Right lobe of liver (tissue), 4 donors: Measurements from ENCODE around the gene NTM.

ENCODE experiments used
- POLR2A ChIP-seq: fragments of 450-650 bp; IDR thresholded peaks from one replicate; pipeline ENCODE4 v1.6.1; 2017; ENCODE audit warnings: antibody characterized with exemption, mild to moderate bottlenecking
- TF ChIP-seq, protein P1 (sequence below), 4 donors: fragments of 200-600 bp in 3 of 4; fragments of 450-650 bp in 1 of 4; IDR thresholded peaks; one replicate each; pipeline versions ENCODE4 v1.5.1 to v1.8.0; 2016 to 2022; ENCODE audit warnings: antibody characterized with exemption in 4 of 4, mild to moderate bottlenecking in 2 of 4
- donor health status: DM: no; HTN: no; CAD: no.
- donor health status: DM: no; HTN: no; CAD: no.
- donor health status: DM: no; HTN: yes; CAD: no.

DNA sequence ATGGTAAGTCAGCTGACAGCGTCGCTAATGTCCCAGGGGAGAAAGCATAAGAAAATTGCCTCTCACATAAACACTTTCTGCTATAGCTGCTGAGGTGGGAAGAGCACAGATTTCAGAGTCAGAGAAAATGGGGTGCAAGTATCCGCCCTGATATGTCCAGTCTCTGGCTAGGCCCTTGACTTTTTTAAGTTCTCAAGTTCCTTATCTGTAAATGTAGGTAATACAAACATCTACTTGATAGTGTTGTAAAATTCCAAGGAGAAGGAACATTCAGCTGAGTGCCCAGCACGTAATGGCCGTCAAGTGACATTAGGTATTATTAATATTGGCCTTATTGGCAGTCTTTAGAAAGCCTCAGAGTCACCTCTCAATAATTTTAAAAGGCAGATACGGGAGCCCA is 143.6 kb downstream of the NTM start:
- TF ChIP-seq, protein P1, sequence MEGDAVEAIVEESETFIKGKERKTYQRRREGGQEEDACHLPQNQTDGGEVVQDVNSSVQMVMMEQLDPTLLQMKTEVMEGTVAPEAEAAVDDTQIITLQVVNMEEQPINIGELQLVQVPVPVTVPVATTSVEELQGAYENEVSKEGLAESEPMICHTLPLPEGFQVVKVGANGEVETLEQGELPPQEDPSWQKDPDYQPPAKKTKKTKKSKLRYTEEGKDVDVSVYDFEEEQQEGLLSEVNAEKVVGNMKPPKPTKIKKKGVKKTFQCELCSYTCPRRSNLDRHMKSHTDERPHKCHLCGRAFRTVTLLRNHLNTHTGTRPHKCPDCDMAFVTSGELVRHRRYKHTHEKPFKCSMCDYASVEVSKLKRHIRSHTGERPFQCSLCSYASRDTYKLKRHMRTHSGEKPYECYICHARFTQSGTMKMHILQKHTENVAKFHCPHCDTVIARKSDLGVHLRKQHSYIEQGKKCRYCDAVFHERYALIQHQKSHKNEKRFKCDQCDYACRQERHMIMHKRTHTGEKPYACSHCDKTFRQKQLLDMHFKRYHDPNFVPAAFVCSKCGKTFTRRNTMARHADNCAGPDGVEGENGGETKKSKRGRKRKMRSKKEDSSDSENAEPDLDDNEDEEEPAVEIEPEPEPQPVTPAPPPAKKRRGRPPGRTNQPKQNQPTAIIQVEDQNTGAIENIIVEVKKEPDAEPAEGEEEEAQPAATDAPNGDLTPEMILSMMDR (IDR thresholded peaks at IDR 0.05), result no peak
- no peak for TF ChIP-seq POLR2A
